Spinal cord (tissue), 10 donors: ENCODE data around the gene ZNF71. TPM values are rescaled to one million over a fixed set of nuclear protein-coding genes. Genes with fewer than 3 reads are reported as not detected.

ENCODE experiments used
- DNase-seq, 6 donors: peaks; one replicate each; pipeline versions ENCODE4 v3.0.0 to v3.0.0-alpha.2; 2013 to 2015; ENCODE audit warnings: low spot score in 6 of 6, low read depth in 4 of 6
- H3K27ac ChIP-seq: one replicate; pipeline ENCODE4 v1.5.1; 2013; ENCODE audit warnings: low read depth, low read length, control low read depth
- H3K27me3 ChIP-seq: one replicate; pipeline ENCODE4 v1.6.1; 2013; ENCODE audit warnings: low read length; ENCODE audit not compliant: control insufficient read depth, insufficient read depth
- H3K36me3 ChIP-seq: one replicate; pipeline ENCODE4 v1.6.1; 2013; ENCODE audit warnings: low read length; ENCODE audit not compliant: control insufficient read depth, insufficient read depth
- H3K4me1 ChIP-seq: one replicate; pipeline ENCODE4 v1.6.1; 2013; ENCODE audit warnings: low read length; ENCODE audit not compliant: control insufficient read depth, insufficient read depth
- H3K4me3 ChIP-seq: one replicate; pipeline ENCODE4 v1.5.1; 2013; ENCODE audit warnings: low read depth, low read length, control low read depth
- H3K9me3 ChIP-seq: one replicate; pipeline ENCODE4 v1.6.1; 2013; ENCODE audit warnings: low read length; ENCODE audit not compliant: control insufficient read depth, insufficient read depth
- WGBS: methylation state at CpG from one replicate; pipeline ENCODE4 v1.1.5; 2013; ENCODE audit warnings: missing lambda C conversion rate; ENCODE audit not compliant: insufficient coverage; 5-methylcytosine and 5-hydroxymethylcytosine counted together
- polyA plus RNA-seq, 2 donors: library from polyadenylated mRNA; unstranded; fragments of 120-200 nt; gene quantifications; one replicate each; pipeline ENCODE4 v1.2.1, GENCODE V29; 2013; ENCODE audit not compliant: insufficient read length in 2 of 2
- total RNA-seq, 2 donors: library from RNA; depleted of rRNA in 1 of 2; stranded (reverse); fragments of 120-200 nt in 1 of 2; fragments of >200 nt in 1 of 2; gene quantifications; one replicate each; pipeline versions ENCODE4 v1.2.3 to v1.2.4, GENCODE V29; 2013 to 2014
- donor health status: healthy.

The ZNF71 gene
- total and polyA plus RNA-seq, 4 donors: 8.9 to 12.2 (median 10.3) TPM

- no peak overlapping the region for H3K27ac ChIP-seq
- H3K4me1 ChIP-seq: no peaks in the 10 kb centered on the region
- no peak for DNase-seq
- WGBS: 80% methylated on average over 4 of the region's 5 CpGs
- H3K36me3 ChIP-seq: peaks cover 9% of the 10 kb centered on the region
- H3K27me3 ChIP-seq: no peaks in the 10 kb centered on the region
- H3K4me3 ChIP-seq: no peak overlapping the region
- H3K9me3 ChIP-seq: no peaks in the 10 kb centered on the region
These were observed 18.5 kb downstream of the ZNF71 start for GRCh38 chr19:56613639-56614038.

GRCh38 chr19:56617531-56617930 lies 22.4 kb downstream of the ZNF71 start:
- H3K36me3 ChIP-seq: peaks cover 25% of the 10 kb centered on the region
- no peak overlapping the region for H3K27ac ChIP-seq
- peaks cover 3% of the 10 kb centered on the region for H3K9me3 ChIP-seq
- H3K4me1 ChIP-seq: peaks cover 11% of the 10 kb centered on the region
- no peaks in the 10 kb centered on the region for H3K27me3 ChIP-seq
- no peak for DNase-seq
- no peak overlapping the region for H3K4me3 ChIP-seq
- WGBS: 86% methylated on average over 8 of the region's 8 CpGs

- peaks cover 11% of the 10 kb centered on the region for H3K4me1 ChIP-seq
- peaks cover 34% of the 10 kb centered on the region for H3K36me3 ChIP-seq
- peaks cover 3% of the 10 kb centered on the region for H3K9me3 ChIP-seq
- WGBS: 88% methylated on average over 7 of the region's 8 CpGs
- no peaks in the 10 kb centered on the region for H3K27me3 ChIP-seq
- no peak overlapping the region for H3K27ac ChIP-seq
- no peak overlapping the region for H3K4me3 ChIP-seq
- DNase-seq: no peak
These were observed 24.0 kb downstream of the ZNF71 start for GRCh38 chr19:56619121-56619520.

- H3K9me3 ChIP-seq: peaks cover 3% of the 10 kb centered on the region
- H3K27ac ChIP-seq: no peak overlapping the region
- DNase-seq: no peak
- WGBS: 88% methylated on average over 37 of the region's 37 CpGs
- H3K4me3 ChIP-seq: no peak overlapping the region
- peaks cover 52% of the 10 kb centered on the region for H3K36me3 ChIP-seq
- no peaks in the 10 kb centered on the region for H3K27me3 ChIP-seq
- H3K4me1 ChIP-seq: peaks cover 11% of the 10 kb centered on the region
These were observed 27.3 kb downstream of the ZNF71 start for GRCh38 chr19:56622374-56622773.

- DNase-seq: no peak
- no peak overlapping the region for H3K4me3 ChIP-seq
- no peak overlapping the region for H3K27ac ChIP-seq
- H3K4me1 ChIP-seq: peaks cover 14% of the 10 kb centered on the region
- WGBS: 90% methylated on average over 1 of the region's 9 CpGs
- peaks cover 3% of the 10 kb centered on the region for H3K9me3 ChIP-seq
- peaks cover 52% of the 10 kb centered on the region for H3K36me3 ChIP-seq
- no peaks in the 10 kb centered on the region for H3K27me3 ChIP-seq
These were observed 27.9 kb downstream of the ZNF71 start for GRCh38 chr19:56623006-56623405.

- peaks cover 48% of the 10 kb centered on the region for H3K36me3 ChIP-seq
- H3K27ac ChIP-seq: no peak overlapping the region
These were observed 30.6 kb downstream of the ZNF71 start for GRCh38 chr19:56625708-56626107.

GRCh38 chr19:56633021-56633420 lies 37.9 kb downstream of the ZNF71 start:
- Histone ChIP-seq H3K27me3 (no peaks in the 10 kb centered on the region), H3K4me3 (no peak overlapping the region), H3K27ac (no peak overlapping the region), H3K9me3 (peaks cover 2% of the 10 kb centered on the region), H3K4me1 (peaks cover 1% of the 10 kb centered on the region), H3K36me3 (no peaks in the 10 kb centered on the region)
- no peak for DNase-seq
- 11% methylated on average over 1 of the region's 1 CpG for WGBS

More at GRCh38 chr19:56625708-56626107, 30.6 kb downstream of the ZNF71 start:
- DNase-seq: no peak
- Histone ChIP-seq H3K27me3 (no peaks in the 10 kb centered on the region), H3K9me3 (peaks cover 3% of the 10 kb centered on the region), H3K4me3 (no peak overlapping the region), H3K4me1 (peaks cover 8% of the 10 kb centered on the region)
- 95% methylated on average over 7 of the region's 9 CpGs for WGBS

GRCh38 chr19:56637976-56638555 lies 43.0 kb downstream of the ZNF71 start:
- WGBS: 12% methylated on average over 20 of the region's 21 CpGs
- peaks cover 4% of the 10 kb centered on the region for H3K4me1 ChIP-seq
- no peak overlapping the region for H3K4me3 ChIP-seq
- H3K27me3 ChIP-seq: peaks cover under 1% of the 10 kb centered on the region
- H3K27ac ChIP-seq: no peak overlapping the region
- no peaks in the 10 kb centered on the region for H3K36me3 ChIP-seq
- peaks cover 2% of the 10 kb centered on the region for H3K9me3 ChIP-seq
- DNase-seq: peak; percentile 53 to 92 (median 80)

GRCh38 chr19:56639217-56639616 lies 44.1 kb downstream of the ZNF71 start:
- no peaks in the 10 kb centered on the region for H3K9me3 ChIP-seq
- DNase-seq: peak in 1 of 6 donors; percentile 41

GRCh38 chr19:56642711-56643459 lies 47.8 kb downstream of the ZNF71 start, which contains the start of gene SMIM17:
Gene SMIM17 (plus strand): TSS chr19:56643159. CDS start chr19:56645668, 2,509 bp downstream.
- Histone ChIP-seq H3K4me1 (peaks cover 10% of the 10 kb centered on the region), H3K36me3 (peaks cover 16% of the 10 kb centered on the region), H3K4me3 (peak within 1 kb of the TSS; percentile 24), H3K9me3 (peaks cover 2% of the 10 kb centered on the region), H3K27me3 (peaks cover 6% of the 10 kb centered on the region), H3K27ac (no peak within 1 kb of the TSS)
- peak in 2 of 6 donors; percentile 54 to 89 for DNase-seq
- 3% methylated on average over 46 of the region's 60 CpGs for whole genome bisulfite sequencing

More at GRCh38 chr19:56639217-56639616, 44.1 kb downstream of the ZNF71 start:
- no peaks in the 10 kb centered on the region for H3K36me3 ChIP-seq
- no peak overlapping the region for H3K4me3 ChIP-seq
- H3K27ac ChIP-seq: no peak overlapping the region
- 35% methylated on average over 7 of the region's 7 CpGs for whole genome bisulfite sequencing
- peaks cover 6% of the 10 kb centered on the region for H3K27me3 ChIP-seq
- peaks cover 10% of the 10 kb centered on the region for H3K4me1 ChIP-seq
